SK-N-MC (cell line): Measurements from ENCODE around the gene CCDC196.
A peak's percentile ranks its signal among the peaks of the same experiment; 100 is the strongest.

Experiments
- DNase-seq: peaks from one replicate; pipeline ENCODE4 v3.0.0-alpha.2; 2011; ENCODE audit warnings: low read depth, low spot score
- H3K27ac ChIP-seq: fragments of 200-600 bp; sonication (generic); 2 replicates; pipeline ENCODE4 v1.5.1; 2016; ENCODE audit warnings: mixed run types
- H3K36me3 ChIP-seq: fragments of 200-600 bp; sonication (generic); 2 replicates; pipeline ENCODE4 v1.6.1; 2017; ENCODE audit warnings: antibody characterized with exemption, low read length, mixed read lengths; ENCODE audit not compliant: insufficient read depth
- H3K4me3 ChIP-seq: fragments of 200-600 bp; sonication (generic); 2 replicates; pipeline ENCODE4 v1.5.1; 2016
- H3K9ac ChIP-seq: fragments of 200-600 bp; sonication (generic); 2 replicates; pipeline ENCODE4 v1.8.0; 2017; ENCODE audit warnings: mixed run types, mixed read lengths; ENCODE audit not compliant: insufficient read length
- H3K9me3 ChIP-seq: fragments of 200-600 bp; sonication (generic); 2 replicates; pipeline ENCODE4 v1.6.1; 2017; ENCODE audit warnings: low read depth, mild to moderate bottlenecking, antibody characterized with exemption, low read length, moderate library complexity, mixed read lengths
- EZH2 ChIP-seq: fragments of 200-600 bp; sonication (generic); IDR thresholded peaks from one replicate; pipeline ENCODE4 v1.6.1; 2017; ENCODE audit warnings: antibody characterized with exemption
- FOXP2 ChIP-seq: optimal IDR thresholded peaks from 2 replicates; pipeline ENCODE3; 2011; ENCODE audit warnings: mild to moderate bottlenecking, moderate library complexity; ENCODE audit not compliant: insufficient read depth; ENCODE audit errors: extremely low read length, control extremely low read depth
- POLR2AphosphoS5 ChIP-seq: IDR thresholded peaks from 2 replicates; pipeline ENCODE4 v1.6.1; 2012; ENCODE audit warnings: mild to moderate bottlenecking, low read depth, low read length, borderline replicate concordance

The CCDC196 gene

GRCh38 chr14:66468778-66469367 is 17.3 kb upstream of the CCDC196 start:
- H3K36me3 ChIP-seq, result no peaks in the 10 kb centered on the region
- H3K9me3 ChIP-seq, result no peaks in the 10 kb centered on the region; the same call in 1 of the 2 replicates
- H3K4me3 ChIP-seq, result no peak overlapping the region
- no peak overlapping the region for H3K27ac ChIP-seq
- H3K9ac ChIP-seq, result no peak overlapping the region
- TF ChIP-seq POLR2AphosphoS5, result no peak
- no peak for TF ChIP-seq FOXP2
- TF ChIP-seq EZH2, result no peak
- DNase-seq, result no peak

- Histone ChIP-seq H3K4me3 (no peak overlapping the region), H3K36me3 (no peaks in the 10 kb centered on the region), H3K9me3 (no peaks in the 10 kb centered on the region; the same call in 1 of the 2 replicates), H3K27ac (0 out of 2 replicates have a peak overlapping the region, but pooled peaks have one; percentile 25), H3K9ac (no peak overlapping the region)
- DNase-seq, result no peak
- TF ChIP-seq FOXP2 (no peak), EZH2 (no peak), POLR2AphosphoS5 (no peak)
Measured at GRCh38 chr14:66471584-66471983, 14.6 kb upstream of the CCDC196 start.

GRCh38 chr14:66472251-66472650 is 13.9 kb upstream of the CCDC196 start:
- H3K36me3 ChIP-seq, result no peaks in the 10 kb centered on the region
- DNase-seq, result peak; percentile 79
- no peaks in the 10 kb centered on the region; the same call in 1 of the 2 replicates for H3K9me3 ChIP-seq
- H3K27ac ChIP-seq, result peak overlapping the region; percentile 89
- H3K9ac ChIP-seq, result no peak overlapping the region
- TF ChIP-seq POLR2AphosphoS5 (no peak), FOXP2 (no peak), EZH2 (no peak)
- peak overlapping the region; percentile 39 for H3K4me3 ChIP-seq

- no peak overlapping the region for H3K9ac ChIP-seq
- H3K9me3 ChIP-seq, result no peaks in the 10 kb centered on the region; the same call in 1 of the 2 replicates
- no peak for DNase-seq
- TF ChIP-seq POLR2AphosphoS5, result no peak
- no peak for TF ChIP-seq EZH2
- no peak for TF ChIP-seq FOXP2
- peak overlapping the region; percentile 39; the same call in 1 of the 2 replicates for H3K4me3 ChIP-seq
- no peaks in the 10 kb centered on the region for H3K36me3 ChIP-seq
- H3K27ac ChIP-seq, result peak overlapping the region; percentile 89
Measured at GRCh38 chr14:66473223-66473622, 12.9 kb upstream of the CCDC196 start.

GRCh38 chr14:66476964-66477363 is 9.2 kb upstream of the CCDC196 start:
- Histone ChIP-seq H3K4me3 (no peak overlapping the region), H3K27ac (no peak overlapping the region), H3K9ac (no peak overlapping the region), H3K36me3 (no peaks in the 10 kb centered on the region), H3K9me3 (no peaks in the 10 kb centered on the region)
- no peak for DNase-seq
- TF ChIP-seq EZH2 (no peak), FOXP2 (no peak), POLR2AphosphoS5 (no peak)

GRCh38 chr14:66477567-66477966 is 8.6 kb upstream of the CCDC196 start:
- TF ChIP-seq FOXP2 (no peak), EZH2 (no peak), POLR2AphosphoS5 (no peak)
- Histone ChIP-seq H3K36me3 (no peaks in the 10 kb centered on the region), H3K4me3 (no peak overlapping the region), H3K27ac (no peak overlapping the region), H3K9ac (no peak overlapping the region), H3K9me3 (no peaks in the 10 kb centered on the region)
- no peak for DNase-seq

- H3K9me3 ChIP-seq, result no peaks in the 10 kb centered on the region
- TF ChIP-seq POLR2AphosphoS5, result no peak
- no peak for TF ChIP-seq EZH2
- TF ChIP-seq FOXP2, result no peak
- no peak overlapping the region for H3K4me3 ChIP-seq
- no peaks in the 10 kb centered on the region for H3K36me3 ChIP-seq
- no peak overlapping the region for H3K27ac ChIP-seq
- DNase-seq, result no peak
- H3K9ac ChIP-seq, result no peak overlapping the region
Measured at GRCh38 chr14:66482873-66483272, 3.3 kb upstream of the CCDC196 start.

- TF ChIP-seq POLR2AphosphoS5 (no peak), EZH2 (no peak), FOXP2 (no peak)
- Histone ChIP-seq H3K36me3 (no peaks in the 10 kb centered on the region), H3K9me3 (no peaks in the 10 kb centered on the region), H3K4me3 (no peak overlapping the region), H3K9ac (no peak overlapping the region), H3K27ac (no peak overlapping the region)
- no peak for DNase-seq
Measured at GRCh38 chr14:66483322-66483721, 2.8 kb upstream of the CCDC196 start.

- TF ChIP-seq EZH2, result no peak
- no peak for TF ChIP-seq FOXP2
- TF ChIP-seq POLR2AphosphoS5, result no peak
- DNase-seq, result no peak
- H3K9me3 ChIP-seq, result no peaks in the 10 kb centered on the region
Measured at GRCh38 chr14:66485029-66485428, 1.1 kb upstream of the CCDC196 start.

More at GRCh38 chr14:66485029-66485428, 1.1 kb upstream of the CCDC196 start:
- no peak overlapping the region for H3K9ac ChIP-seq
- no peak overlapping the region for H3K4me3 ChIP-seq
- no peaks in the 10 kb centered on the region for H3K36me3 ChIP-seq
- H3K27ac ChIP-seq, result no peak overlapping the region
